Measurements from ENCODE around the gene NUB1.

NUB1 gene

GRCh38 chr7:151352512-151352911 lies 10.9 kb downstream of the NUB1 start:
- peaks cover 22 to 80% (median 60%) of the 10 kb centered on the region in 5 donors for H3K36me3 ChIP-seq (ENCODE audit: control insufficient read depth in 5 of 5, insufficient read depth in 5 of 5, low read length in 5 of 5)
- H3K27me3 ChIP-seq (ENCODE audit: control insufficient read depth in 5 of 5, insufficient read depth in 4 of 5, low read length in 5 of 5), result no peaks in the 10 kb centered on the region
- H3K27ac ChIP-seq (ENCODE audit: low read depth, low read length), result no peak overlapping the region
- H3K4me1 ChIP-seq (ENCODE audit: control insufficient read depth in 5 of 5, insufficient read depth in 5 of 5, low read length in 5 of 5), result peaks cover 3 to 16% (median 12%) of the 10 kb centered on the region in 5 donors
- H3K9ac ChIP-seq (ENCODE audit: low read length in 5 of 5), result peak overlapping the region in 1 of 5 donors; percentile 8
- H3K9me3 ChIP-seq (ENCODE audit: control insufficient read depth in 5 of 5, low read length in 5 of 5), result no peaks in the 10 kb centered on the region
- H3K4me3 ChIP-seq (ENCODE audit: low read depth in 1 of 5, low read length in 5 of 5), result no peak overlapping the region

- H3K36me3 ChIP-seq (ENCODE audit: control insufficient read depth in 5 of 5, insufficient read depth in 5 of 5, low read length in 5 of 5), result peaks cover 19 to 58% (median 43%) of the 10 kb centered on the region in 5 donors
- no peak overlapping the region for H3K9ac ChIP-seq (ENCODE audit: low read length in 5 of 5)
- H3K4me1 ChIP-seq (ENCODE audit: control insufficient read depth in 5 of 5, insufficient read depth in 5 of 5, low read length in 5 of 5), result peaks cover 0 to 2% (median 0%) of the 10 kb centered on the region in 5 donors
- H3K4me3 ChIP-seq (ENCODE audit: low read depth in 1 of 5, low read length in 5 of 5), result no peak overlapping the region
- no peaks in the 10 kb centered on the region for H3K9me3 ChIP-seq (ENCODE audit: control insufficient read depth in 5 of 5, low read length in 5 of 5)
- H3K27ac ChIP-seq (ENCODE audit: low read depth, low read length), result no peak overlapping the region
- H3K27me3 ChIP-seq (ENCODE audit: control insufficient read depth in 5 of 5, insufficient read depth in 4 of 5, low read length in 5 of 5), result no peaks in the 10 kb centered on the region
Measured at GRCh38 chr7:151361193-151361959, 19.8 kb downstream of the NUB1 start.

- H3K27me3 ChIP-seq (ENCODE audit: control insufficient read depth in 5 of 5, insufficient read depth in 4 of 5, low read length in 5 of 5), result no peaks in the 10 kb centered on the region
- H3K9ac ChIP-seq (ENCODE audit: low read length in 5 of 5), result no peak overlapping the region
- peaks cover 18 to 47% (median 40%) of the 10 kb centered on the region in 5 donors for H3K36me3 ChIP-seq (ENCODE audit: control insufficient read depth in 5 of 5, insufficient read depth in 5 of 5, low read length in 5 of 5)
- H3K9me3 ChIP-seq (ENCODE audit: control insufficient read depth in 5 of 5, low read length in 5 of 5), result no peaks in the 10 kb centered on the region
- peaks cover under 1 to 12% (median 1%) of the 10 kb centered on the region in 5 donors for H3K4me1 ChIP-seq (ENCODE audit: control insufficient read depth in 5 of 5, insufficient read depth in 5 of 5, low read length in 5 of 5)
- H3K4me3 ChIP-seq (ENCODE audit: low read depth in 1 of 5, low read length in 5 of 5), result no peak overlapping the region
- H3K27ac ChIP-seq (ENCODE audit: low read depth, low read length), result no peak overlapping the region
Measured at GRCh38 chr7:151363182-151363581, 21.6 kb downstream of the NUB1 start.

- H3K36me3 ChIP-seq (ENCODE audit: control insufficient read depth in 5 of 5, insufficient read depth in 5 of 5, low read length in 5 of 5), result peaks cover 15 to 46% (median 33%) of the 10 kb centered on the region in 5 donors
Measured at GRCh38 chr7:151366166-151366879, 24.7 kb downstream of the NUB1 start.

GRCh38 chr7:151366880-151367222 lies 25.2 kb downstream of the NUB1 start:
- Histone ChIP-seq H3K27ac (ENCODE audit: low read depth, low read length) (no peak overlapping the region), H3K9ac (ENCODE audit: low read length in 5 of 5) (no peak overlapping the region), H3K4me1 (ENCODE audit: control insufficient read depth in 5 of 5, insufficient read depth in 5 of 5, low read length in 5 of 5) (peaks cover 3 to 15% (median 5%) of the 10 kb centered on the region in 5 donors), H3K36me3 (ENCODE audit: control insufficient read depth in 5 of 5, insufficient read depth in 5 of 5, low read length in 5 of 5) (peaks cover 14 to 45% (median 37%) of the 10 kb centered on the region in 5 donors), H3K9me3 (ENCODE audit: control insufficient read depth in 5 of 5, low read length in 5 of 5) (no peaks in the 10 kb centered on the region), H3K4me3 (ENCODE audit: low read depth in 1 of 5, low read length in 5 of 5) (no peak overlapping the region), H3K27me3 (ENCODE audit: control insufficient read depth in 5 of 5, insufficient read depth in 4 of 5, low read length in 5 of 5) (no peaks in the 10 kb centered on the region)

More at GRCh38 chr7:151366166-151366879, 24.7 kb downstream of the NUB1 start:
- Histone ChIP-seq H3K9ac (ENCODE audit: low read length in 5 of 5) (no peak overlapping the region), H3K4me1 (ENCODE audit: control insufficient read depth in 5 of 5, insufficient read depth in 5 of 5, low read length in 5 of 5) (peaks cover 3 to 15% (median 5%) of the 10 kb centered on the region in 5 donors), H3K27me3 (ENCODE audit: control insufficient read depth in 5 of 5, insufficient read depth in 4 of 5, low read length in 5 of 5) (no peaks in the 10 kb centered on the region), H3K9me3 (ENCODE audit: control insufficient read depth in 5 of 5, low read length in 5 of 5) (no peaks in the 10 kb centered on the region), H3K4me3 (ENCODE audit: low read depth in 1 of 5, low read length in 5 of 5) (no peak overlapping the region), H3K27ac (ENCODE audit: low read depth, low read length) (no peak overlapping the region)

GRCh38 chr7:151367284-151367683 lies 25.7 kb downstream of the NUB1 start:
- Histone ChIP-seq H3K9me3 (ENCODE audit: control insufficient read depth in 5 of 5, low read length in 5 of 5) (no peaks in the 10 kb centered on the region), H3K9ac (ENCODE audit: low read length in 5 of 5) (no peak overlapping the region), H3K36me3 (ENCODE audit: control insufficient read depth in 5 of 5, insufficient read depth in 5 of 5, low read length in 5 of 5) (peaks cover 10 to 44% (median 36%) of the 10 kb centered on the region in 5 donors), H3K27me3 (ENCODE audit: control insufficient read depth in 5 of 5, insufficient read depth in 4 of 5, low read length in 5 of 5) (no peaks in the 10 kb centered on the region), H3K27ac (ENCODE audit: low read depth, low read length) (no peak overlapping the region), H3K4me1 (ENCODE audit: control insufficient read depth in 5 of 5, insufficient read depth in 5 of 5, low read length in 5 of 5) (peaks cover 3 to 15% (median 5%) of the 10 kb centered on the region in 5 donors), H3K4me3 (ENCODE audit: low read depth in 1 of 5, low read length in 5 of 5) (no peak overlapping the region)

GRCh38 chr7:151368136-151368571 lies 26.5 kb downstream of the NUB1 start:
- Histone ChIP-seq H3K9ac (ENCODE audit: low read length in 5 of 5) (no peak overlapping the region), H3K27ac (ENCODE audit: low read depth, low read length) (no peak overlapping the region), H3K27me3 (ENCODE audit: control insufficient read depth in 5 of 5, insufficient read depth in 4 of 5, low read length in 5 of 5) (no peaks in the 10 kb centered on the region), H3K4me3 (ENCODE audit: low read depth in 1 of 5, low read length in 5 of 5) (no peak overlapping the region), H3K36me3 (ENCODE audit: control insufficient read depth in 5 of 5, insufficient read depth in 5 of 5, low read length in 5 of 5) (peaks cover 7 to 43% (median 34%) of the 10 kb centered on the region in 5 donors), H3K9me3 (ENCODE audit: control insufficient read depth in 5 of 5, low read length in 5 of 5) (no peaks in the 10 kb centered on the region), H3K4me1 (ENCODE audit: control insufficient read depth in 5 of 5, insufficient read depth in 5 of 5, low read length in 5 of 5) (peaks cover 3 to 15% (median 5%) of the 10 kb centered on the region in 5 donors)

- no peak overlapping the region for H3K4me3 ChIP-seq (ENCODE audit: low read depth in 1 of 5, low read length in 5 of 5)
- no peak overlapping the region for H3K9ac ChIP-seq (ENCODE audit: low read length in 5 of 5)
- H3K4me1 ChIP-seq (ENCODE audit: control insufficient read depth in 5 of 5, insufficient read depth in 5 of 5, low read length in 5 of 5), result peaks cover 3 to 15% (median 5%) of the 10 kb centered on the region in 5 donors
- peaks cover 4 to 65% (median 56%) of the 10 kb centered on the region in 5 donors for H3K36me3 ChIP-seq (ENCODE audit: control insufficient read depth in 5 of 5, insufficient read depth in 5 of 5, low read length in 5 of 5)
- no peaks in the 10 kb centered on the region for H3K27me3 ChIP-seq (ENCODE audit: control insufficient read depth in 5 of 5, insufficient read depth in 4 of 5, low read length in 5 of 5)
- H3K27ac ChIP-seq (ENCODE audit: low read depth, low read length), result no peak overlapping the region
- H3K9me3 ChIP-seq (ENCODE audit: control insufficient read depth in 5 of 5, low read length in 5 of 5), result no peaks in the 10 kb centered on the region
Measured at GRCh38 chr7:151371266-151371665, 29.7 kb downstream of the NUB1 start.

- Histone ChIP-seq H3K4me3 (ENCODE audit: low read depth in 1 of 5, low read length in 5 of 5) (no peak overlapping the region), H3K9ac (ENCODE audit: low read length in 5 of 5) (no peak overlapping the region), H3K9me3 (ENCODE audit: control insufficient read depth in 5 of 5, low read length in 5 of 5) (no peaks in the 10 kb centered on the region), H3K4me1 (ENCODE audit: control insufficient read depth in 5 of 5, insufficient read depth in 5 of 5, low read length in 5 of 5) (peaks cover 3 to 6% (median 5%) of the 10 kb centered on the region in 5 donors), H3K27me3 (ENCODE audit: control insufficient read depth in 5 of 5, insufficient read depth in 4 of 5, low read length in 5 of 5) (no peaks in the 10 kb centered on the region), H3K27ac (ENCODE audit: low read depth, low read length) (no peak overlapping the region), H3K36me3 (ENCODE audit: control insufficient read depth in 5 of 5, insufficient read depth in 5 of 5, low read length in 5 of 5) (peaks cover 7 to 74% (median 64%) of the 10 kb centered on the region in 5 donors)
Measured at GRCh38 chr7:151372612-151373265, 31.1 kb downstream of the NUB1 start.
